ENCODE results near the gene ARMH1. TPM values are rescaled to one million over a fixed set of nuclear protein-coding genes. Genes with fewer than 3 reads are reported as not detected.

The ARMH1 gene
- total and polyA plus RNA-seq, 2 donors from 2014 or later = 3.4 to 3.9 TPM

DNA sequence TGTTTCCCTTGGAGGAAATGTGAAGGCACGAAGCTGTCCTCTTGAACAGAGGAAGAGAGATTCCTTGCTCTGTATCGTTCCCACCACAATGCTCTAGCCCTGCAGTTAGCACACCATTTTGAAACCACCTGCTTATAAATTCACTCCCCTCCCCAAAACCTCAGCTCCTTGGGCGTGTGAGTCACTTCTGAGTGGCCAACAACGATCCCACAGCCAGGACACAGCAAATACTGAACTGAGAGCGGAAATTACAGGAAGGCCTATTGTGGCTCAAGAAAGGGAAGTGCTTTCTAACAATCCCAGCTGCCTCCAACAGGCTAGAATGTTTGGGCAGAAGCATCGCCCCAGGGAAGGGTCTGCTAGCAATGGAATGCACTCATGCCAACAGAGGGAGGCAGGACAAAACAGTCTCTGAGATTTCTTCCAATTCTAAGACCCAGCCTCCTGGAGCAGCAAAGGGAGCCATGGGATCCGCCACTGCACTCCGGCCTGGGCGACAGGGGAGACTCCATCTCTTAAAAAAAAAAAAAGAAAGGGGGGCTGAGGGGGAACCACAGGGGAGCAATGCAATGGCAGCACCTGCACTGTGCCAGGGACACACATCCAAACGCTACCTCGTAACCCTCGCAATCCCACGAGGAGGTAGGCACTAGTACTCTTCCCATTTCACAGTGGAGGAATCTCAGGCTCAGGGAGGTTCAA is 2.1 kb upstream of the ARMH1 start:
- intact Hi-C loops (cut with DNase I) = no loop called here
- Histone ChIP-seq H3K4me1 (ENCODE audit: control insufficient read depth in 2 of 3, insufficient read depth in 2 of 3, low read depth in 1 of 3, low read length in 3 of 3) (peaks cover 0 to 32% (median 25%) of the 10 kb centered on the region in 3 donors), H3K9ac (ENCODE audit: low read length in 3 of 3) (peak overlapping the region in 1 of 3 donors; percentile 85), H3K36me3 (ENCODE audit: control insufficient read depth in 2 of 3, insufficient read depth in 3 of 3, low read length in 3 of 3) (no peaks in the 10 kb centered on the region), H3K4me3 (ENCODE audit: low read length in 3 of 3) (peak overlapping the region in 1 of 3 donors; percentile 74), H3K27ac (ENCODE audit: low read depth in 2 of 2, low read length in 2 of 2) (peak overlapping the region; percentile 45 to 99), H3K27me3 (ENCODE audit: control insufficient read depth, insufficient read depth, low read length) (no peaks in the 10 kb centered on the region), H3K9me3 (ENCODE audit: control insufficient read depth in 2 of 3, insufficient read depth in 1 of 3, low read length in 3 of 3) (no peaks in the 10 kb centered on the region)
- TF ChIP-seq, protein P1, sequence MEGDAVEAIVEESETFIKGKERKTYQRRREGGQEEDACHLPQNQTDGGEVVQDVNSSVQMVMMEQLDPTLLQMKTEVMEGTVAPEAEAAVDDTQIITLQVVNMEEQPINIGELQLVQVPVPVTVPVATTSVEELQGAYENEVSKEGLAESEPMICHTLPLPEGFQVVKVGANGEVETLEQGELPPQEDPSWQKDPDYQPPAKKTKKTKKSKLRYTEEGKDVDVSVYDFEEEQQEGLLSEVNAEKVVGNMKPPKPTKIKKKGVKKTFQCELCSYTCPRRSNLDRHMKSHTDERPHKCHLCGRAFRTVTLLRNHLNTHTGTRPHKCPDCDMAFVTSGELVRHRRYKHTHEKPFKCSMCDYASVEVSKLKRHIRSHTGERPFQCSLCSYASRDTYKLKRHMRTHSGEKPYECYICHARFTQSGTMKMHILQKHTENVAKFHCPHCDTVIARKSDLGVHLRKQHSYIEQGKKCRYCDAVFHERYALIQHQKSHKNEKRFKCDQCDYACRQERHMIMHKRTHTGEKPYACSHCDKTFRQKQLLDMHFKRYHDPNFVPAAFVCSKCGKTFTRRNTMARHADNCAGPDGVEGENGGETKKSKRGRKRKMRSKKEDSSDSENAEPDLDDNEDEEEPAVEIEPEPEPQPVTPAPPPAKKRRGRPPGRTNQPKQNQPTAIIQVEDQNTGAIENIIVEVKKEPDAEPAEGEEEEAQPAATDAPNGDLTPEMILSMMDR (IDR thresholded peaks at IDR 0.05; ENCODE audit: borderline replicate concordance, extremely low read depth, insufficient read depth) = no peak
- FAIRE-seq = no peak
- peak in 3 of 5 donors; percentile 39 to 68 (median 61) for DNase-seq

DNA sequence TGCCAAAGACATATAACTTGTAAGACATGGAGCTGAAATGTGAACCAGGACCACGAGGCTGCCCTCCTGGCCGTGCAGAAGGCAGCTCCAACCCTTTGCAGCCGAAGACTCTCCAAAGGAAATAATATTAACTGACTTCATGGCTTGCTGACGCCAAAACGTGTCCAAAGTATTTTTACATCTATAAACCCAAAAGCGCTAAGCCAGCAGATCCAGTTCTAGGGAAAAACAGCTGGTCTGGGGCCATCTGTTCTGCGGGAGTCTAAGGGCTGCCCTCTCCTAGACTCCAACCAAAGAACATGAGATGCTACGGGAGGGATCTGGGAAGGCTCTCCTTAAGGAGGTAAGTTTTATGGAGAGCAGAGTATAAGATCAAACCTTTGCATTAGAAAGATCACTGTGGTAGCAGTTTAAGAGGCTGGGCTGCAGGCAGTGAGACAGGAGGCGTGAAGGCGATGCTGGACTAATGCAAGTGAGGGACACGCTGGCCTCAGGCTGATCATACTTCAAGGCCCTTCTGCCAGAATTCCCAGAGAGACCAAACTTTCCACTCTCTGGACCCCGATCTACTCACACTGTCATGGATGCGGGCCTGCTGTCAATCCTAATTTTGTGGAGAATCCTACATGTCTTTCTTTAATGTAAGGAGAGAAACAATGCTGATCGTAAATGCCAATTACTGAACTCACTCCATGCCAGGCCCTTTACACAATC is 1.4 kb upstream of the ARMH1 start:
- DNase-seq = peak in 1 of 5 donors; percentile 54
- no peaks in the 10 kb centered on the region for H3K36me3 ChIP-seq (ENCODE audit: control insufficient read depth in 2 of 3, insufficient read depth in 3 of 3, low read length in 3 of 3)
- TF ChIP-seq, protein P1 (IDR thresholded peaks at IDR 0.05; ENCODE audit: borderline replicate concordance, extremely low read depth, insufficient read depth) = no peak
- intact Hi-C loops (cut with DNase I) = no loop called here
- no peak for FAIRE-seq
- H3K9ac ChIP-seq (ENCODE audit: low read length in 3 of 3) = peak overlapping the region; percentile 59 to 85 (median 85)
- H3K4me3 ChIP-seq (ENCODE audit: low read length in 3 of 3) = peak overlapping the region; percentile 74 to 91 (median 81)
- H3K4me1 ChIP-seq (ENCODE audit: control insufficient read depth in 2 of 3, insufficient read depth in 2 of 3, low read depth in 1 of 3, low read length in 3 of 3) = peaks cover 0 to 32% (median 25%) of the 10 kb centered on the region in 3 donors
- no peaks in the 10 kb centered on the region for H3K27me3 ChIP-seq (ENCODE audit: control insufficient read depth, insufficient read depth, low read length)
- peak overlapping the region; percentile 99 for H3K27ac ChIP-seq (ENCODE audit: low read depth in 2 of 2, low read length in 2 of 2)
- H3K9me3 ChIP-seq (ENCODE audit: control insufficient read depth in 2 of 3, insufficient read depth in 1 of 3, low read length in 3 of 3) = no peaks in the 10 kb centered on the region

DNA sequence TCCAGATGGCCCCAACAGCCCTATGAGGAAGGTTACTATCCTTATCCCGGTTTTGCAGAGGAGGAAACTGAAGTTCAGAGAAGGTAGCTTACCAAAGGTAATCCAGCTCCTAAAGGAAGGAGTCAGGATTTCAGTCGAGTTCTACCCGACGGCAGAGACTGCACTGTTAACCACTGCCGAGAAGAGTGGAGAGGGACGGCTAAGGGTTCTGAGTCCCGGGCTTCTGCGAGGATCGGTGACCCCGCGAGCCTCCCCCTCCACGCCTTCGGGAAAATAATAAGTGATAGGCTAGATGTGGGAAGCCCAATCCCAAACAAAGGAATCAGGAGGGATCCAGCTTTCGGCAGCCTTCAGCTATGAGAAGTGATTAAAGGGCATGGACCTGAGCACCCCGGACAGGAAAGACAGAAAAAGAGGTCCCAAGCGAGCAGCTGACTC is 820 bp upstream of the ARMH1 start:
- FAIRE-seq (no peak), DNase-seq (no peak)
- Histone ChIP-seq H3K27me3 (ENCODE audit: control insufficient read depth, insufficient read depth, low read length) (no peaks in the 10 kb centered on the region), H3K9me3 (ENCODE audit: control insufficient read depth in 2 of 3, insufficient read depth in 1 of 3, low read length in 3 of 3) (no peaks in the 10 kb centered on the region), H3K9ac (ENCODE audit: low read length in 3 of 3) (peak overlapping the region; percentile 59 to 85 (median 85)), H3K4me1 (ENCODE audit: control insufficient read depth in 2 of 3, insufficient read depth in 2 of 3, low read depth in 1 of 3, low read length in 3 of 3) (peaks cover 0 to 37% (median 25%) of the 10 kb centered on the region in 3 donors), H3K36me3 (ENCODE audit: control insufficient read depth in 2 of 3, insufficient read depth in 3 of 3, low read length in 3 of 3) (no peaks in the 10 kb centered on the region), H3K4me3 (ENCODE audit: low read length in 3 of 3) (peak overlapping the region; percentile 74 to 91 (median 81)), H3K27ac (ENCODE audit: low read depth in 2 of 2, low read length in 2 of 2) (peak overlapping the region; percentile 99)
- TF ChIP-seq, protein P1 (IDR thresholded peaks at IDR 0.05; ENCODE audit: borderline replicate concordance, extremely low read depth, insufficient read depth) = no peak
- intact Hi-C loops (cut with DNase I) = no loop called here
